Prostate gland (tissue), 2 donors: Measurements from ENCODE around the gene RAB3GAP2.

ENCODE experiments used
- POLR2A ChIP-seq: fragments of 450-650 bp; IDR thresholded peaks from one replicate; pipeline ENCODE4 v1.6.1; 2016; ENCODE audit warnings: antibody characterized with exemption, mild to moderate bottlenecking
- POLR2AphosphoS5 ChIP-seq: sonication (generic); formaldehyde crosslinking; IDR thresholded peaks from one replicate; pipeline ENCODE4 v1.6.1; 2017; ENCODE audit warnings: antibody characterized with exemption
- TF ChIP-seq, protein P1 (sequence below), 4 experiments: fragments of 200-600 bp in 2 of 4; fragments of 450-650 bp in 2 of 4; sonication (generic) in 2 of 4; IDR thresholded peaks; 1 replicate in 3 of 4; 2 replicates in 1 of 4; pipeline ENCODE4 v1.5.1; 2016 to 2019; ENCODE audit warnings: antibody characterized with exemption in 4 of 4, mild to moderate bottlenecking in 2 of 4, moderate library complexity in 2 of 4

DNA sequence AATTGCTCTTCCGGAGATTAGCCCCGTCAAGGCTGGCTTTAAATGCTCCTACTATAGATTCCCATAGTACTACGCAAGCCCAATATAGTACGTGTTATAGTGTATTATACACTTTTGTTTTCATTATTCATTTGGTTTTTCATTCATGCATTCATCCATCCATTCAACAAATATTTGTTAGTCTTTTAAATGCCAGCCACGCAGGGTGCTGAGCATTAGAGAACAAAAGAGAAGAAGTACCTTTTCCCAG is 513 bp upstream of the RAB3GAP2 start:
- no peak for TF ChIP-seq POLR2AphosphoS5
- TF ChIP-seq, protein P1, sequence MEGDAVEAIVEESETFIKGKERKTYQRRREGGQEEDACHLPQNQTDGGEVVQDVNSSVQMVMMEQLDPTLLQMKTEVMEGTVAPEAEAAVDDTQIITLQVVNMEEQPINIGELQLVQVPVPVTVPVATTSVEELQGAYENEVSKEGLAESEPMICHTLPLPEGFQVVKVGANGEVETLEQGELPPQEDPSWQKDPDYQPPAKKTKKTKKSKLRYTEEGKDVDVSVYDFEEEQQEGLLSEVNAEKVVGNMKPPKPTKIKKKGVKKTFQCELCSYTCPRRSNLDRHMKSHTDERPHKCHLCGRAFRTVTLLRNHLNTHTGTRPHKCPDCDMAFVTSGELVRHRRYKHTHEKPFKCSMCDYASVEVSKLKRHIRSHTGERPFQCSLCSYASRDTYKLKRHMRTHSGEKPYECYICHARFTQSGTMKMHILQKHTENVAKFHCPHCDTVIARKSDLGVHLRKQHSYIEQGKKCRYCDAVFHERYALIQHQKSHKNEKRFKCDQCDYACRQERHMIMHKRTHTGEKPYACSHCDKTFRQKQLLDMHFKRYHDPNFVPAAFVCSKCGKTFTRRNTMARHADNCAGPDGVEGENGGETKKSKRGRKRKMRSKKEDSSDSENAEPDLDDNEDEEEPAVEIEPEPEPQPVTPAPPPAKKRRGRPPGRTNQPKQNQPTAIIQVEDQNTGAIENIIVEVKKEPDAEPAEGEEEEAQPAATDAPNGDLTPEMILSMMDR (IDR thresholded peaks at IDR 0.05), result no peak
- no peak for TF ChIP-seq POLR2A
